Activated CD4-positive, alpha-beta T cell treated with anti-CD3 and anti-CD28 coated beads, Interleukin-2, amount 50 U/mL, for 1 hour (primary cell): ENCODE data around the gene MRPL55.
A peak's percentile ranks its signal among the peaks of the same experiment; 100 is the strongest.

Experiments
- DNase-seq: peaks from one replicate; pipeline ENCODE4 v3.0.0-alpha.2; 2020

Gene MRPL55

GRCh38 chr1:228082918-228083870 is 25.9 kb downstream of the MRPL55 start:
- peak; percentile 25 for DNase-seq

GRCh38 chr1:228082214-228082917 is 26.7 kb downstream of the MRPL55 start, which contains the start of gene ARF1:
Gene ARF1 (plus strand): TSS chr1:228082708. CDS start chr1:228097115, 14,407 bp downstream.
- DNase-seq: peak; percentile 90

GRCh38 chr1:228081578-228082213 is 27.4 kb downstream of the MRPL55 start:
- DNase-seq: no peak

- no peak for DNase-seq
Observed at GRCh38 chr1:228081144-228081543, 28.0 kb downstream of the MRPL55 start.

- DNase-seq: no peak
Observed at GRCh38 chr1:228079601-228080263, 29.4 kb downstream of the MRPL55 start.

- DNase-seq: no peak
Observed at GRCh38 chr1:228079013-228079412, 30.1 kb downstream of the MRPL55 start.

GRCh38 chr1:228077565-228078330 is 31.4 kb downstream of the MRPL55 start:
- DNase-seq: peak; percentile 0

GRCh38 chr1:228076796-228077430 is 32.2 kb downstream of the MRPL55 start:
- DNase-seq: no peak

GRCh38 chr1:228075801-228076271 is 33.3 kb downstream of the MRPL55 start:
- DNase-seq: no peak

- DNase-seq: no peak
Observed at GRCh38 chr1:228074954-228075730, 34.0 kb downstream of the MRPL55 start.

GRCh38 chr1:228073857-228074545 is 35.1 kb downstream of the MRPL55 start:
- DNase-seq: no peak

- DNase-seq: no peak
Observed at GRCh38 chr1:228073061-228073856, 35.8 kb downstream of the MRPL55 start.

GRCh38 chr1:228072658-228073043 is 36.4 kb downstream of the MRPL55 start:
- DNase-seq: no peak

GRCh38 chr1:228071839-228072657 is 37.1 kb downstream of the MRPL55 start:
- DNase-seq: no peak

GRCh38 chr1:228070851-228071250 is 38.2 kb downstream of the MRPL55 start:
- DNase-seq: no peak

GRCh38 chr1:228070173-228070572 is 38.9 kb downstream of the MRPL55 start:
- DNase-seq: no peak

GRCh38 chr1:228068359-228068758 is 40.7 kb downstream of the MRPL55 start:
- DNase-seq: no peak
